ENCODE data around the gene GALNTL6.

GALNTL6 gene

DNA sequence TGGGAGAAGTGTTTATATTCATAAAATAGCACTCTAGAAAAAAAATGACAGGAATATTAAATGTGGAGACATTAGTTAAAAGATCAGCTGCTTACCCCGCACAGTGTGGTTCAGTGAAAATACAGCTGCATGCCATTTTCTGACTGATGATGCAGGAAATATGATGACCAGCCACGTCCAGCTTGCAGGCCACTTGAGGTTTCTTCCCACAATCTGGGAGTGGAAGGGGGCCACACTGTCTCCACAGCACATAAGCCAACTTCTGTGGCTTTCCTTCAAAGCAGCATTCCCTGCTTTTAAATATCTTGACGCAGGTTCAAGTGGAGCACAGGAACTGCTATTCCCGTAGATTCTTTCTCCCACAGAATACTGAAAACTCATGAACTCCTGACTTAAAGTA, 1182.0 kb downstream of the GALNTL6 start:
- Histone ChIP-seq H3K36me3 (ENCODE audit: insufficient read depth, low read length) (no peaks in the 10 kb centered on the region), H3K9me3 (ENCODE audit: insufficient read depth, low read depth, low read length) (no peaks in the 10 kb centered on the region), H3K4me1 (ENCODE audit: insufficient read depth, low read length, poor library complexity, severe bottlenecking) (peaks cover 27% of the 10 kb centered on the region), H3K9ac (ENCODE audit: low read depth, low read length, poor library complexity, severe bottlenecking) (no peak overlapping the region), H3K9me2 (replicated peaks; ENCODE audit: low read depth, low read length) (no peaks in the 10 kb centered on the region), H3K27me3 (ENCODE audit: insufficient read depth, low read length, poor library complexity, severe bottlenecking) (no peaks in the 10 kb centered on the region), H3K79me2 (ENCODE audit: insufficient read depth, low read length) (no peaks in the 10 kb centered on the region), H3K4me3 (ENCODE audit: low read length, poor library complexity, severe bottlenecking) (no peak overlapping the region), H3K4me2 (ENCODE audit: low read depth, low read length, poor library complexity, severe bottlenecking) (no peak overlapping the region), H2AFZ (ENCODE audit: low read length) (no peak overlapping the region), H3F3A (ENCODE audit: low read depth) (no peaks in the 10 kb centered on the region), H4K20me1 (ENCODE audit: insufficient read depth, low read length, poor library complexity, severe bottlenecking) (no peaks in the 10 kb centered on the region)
- no peak for TF ChIP-seq EZH2phosphoT487 (IDR thresholded peaks at IDR 0.05; ENCODE audit: borderline replicate concordance)
- TF ChIP-seq, protein P1, sequence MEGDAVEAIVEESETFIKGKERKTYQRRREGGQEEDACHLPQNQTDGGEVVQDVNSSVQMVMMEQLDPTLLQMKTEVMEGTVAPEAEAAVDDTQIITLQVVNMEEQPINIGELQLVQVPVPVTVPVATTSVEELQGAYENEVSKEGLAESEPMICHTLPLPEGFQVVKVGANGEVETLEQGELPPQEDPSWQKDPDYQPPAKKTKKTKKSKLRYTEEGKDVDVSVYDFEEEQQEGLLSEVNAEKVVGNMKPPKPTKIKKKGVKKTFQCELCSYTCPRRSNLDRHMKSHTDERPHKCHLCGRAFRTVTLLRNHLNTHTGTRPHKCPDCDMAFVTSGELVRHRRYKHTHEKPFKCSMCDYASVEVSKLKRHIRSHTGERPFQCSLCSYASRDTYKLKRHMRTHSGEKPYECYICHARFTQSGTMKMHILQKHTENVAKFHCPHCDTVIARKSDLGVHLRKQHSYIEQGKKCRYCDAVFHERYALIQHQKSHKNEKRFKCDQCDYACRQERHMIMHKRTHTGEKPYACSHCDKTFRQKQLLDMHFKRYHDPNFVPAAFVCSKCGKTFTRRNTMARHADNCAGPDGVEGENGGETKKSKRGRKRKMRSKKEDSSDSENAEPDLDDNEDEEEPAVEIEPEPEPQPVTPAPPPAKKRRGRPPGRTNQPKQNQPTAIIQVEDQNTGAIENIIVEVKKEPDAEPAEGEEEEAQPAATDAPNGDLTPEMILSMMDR (conservative IDR thresholded peaks at IDR 0.05; ENCODE audit: low read length): no peak

DNA sequence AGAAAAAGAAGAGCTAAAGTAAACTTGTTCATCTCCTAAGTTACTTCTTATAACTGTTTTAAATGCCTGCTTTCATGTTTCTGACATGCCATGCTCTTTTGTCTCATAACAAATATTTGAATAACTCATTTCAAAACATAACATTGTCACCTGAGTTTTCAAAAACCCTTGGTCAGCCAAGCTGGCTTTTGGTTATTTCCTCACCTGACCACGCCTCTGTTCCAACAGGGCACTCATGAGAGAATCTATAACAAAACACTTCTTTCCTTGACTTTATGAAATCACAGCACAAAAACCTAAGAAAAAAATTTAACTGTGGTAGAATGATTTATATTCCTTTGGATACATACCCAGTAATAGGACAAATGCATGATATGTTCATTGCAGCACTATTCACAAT, 1182.5 kb downstream of the GALNTL6 start:
- H3K4me2 ChIP-seq (ENCODE audit: low read depth, low read length, poor library complexity, severe bottlenecking): no peak overlapping the region
- H3K4me1 ChIP-seq (ENCODE audit: insufficient read depth, low read length, poor library complexity, severe bottlenecking): peaks cover 22% of the 10 kb centered on the region
- no peak for TF ChIP-seq EZH2phosphoT487 (IDR thresholded peaks at IDR 0.05; ENCODE audit: borderline replicate concordance)
- TF ChIP-seq, protein P1 (conservative IDR thresholded peaks at IDR 0.05; ENCODE audit: low read length): no peak
- H3K9me2 ChIP-seq (replicated peaks; ENCODE audit: low read depth, low read length): no peaks in the 10 kb centered on the region
- no peaks in the 10 kb centered on the region for H3K9me3 ChIP-seq (ENCODE audit: insufficient read depth, low read depth, low read length)
- H3K36me3 ChIP-seq (ENCODE audit: insufficient read depth, low read length): no peaks in the 10 kb centered on the region
- no peak overlapping the region for H2AFZ ChIP-seq (ENCODE audit: low read length)
- no peaks in the 10 kb centered on the region for H3K79me2 ChIP-seq (ENCODE audit: insufficient read depth, low read length)
- H3K27me3 ChIP-seq (ENCODE audit: insufficient read depth, low read length, poor library complexity, severe bottlenecking): no peaks in the 10 kb centered on the region
- H3F3A ChIP-seq (ENCODE audit: low read depth): no peaks in the 10 kb centered on the region
- no peak overlapping the region for H3K9ac ChIP-seq (ENCODE audit: low read depth, low read length, poor library complexity, severe bottlenecking)
- no peaks in the 10 kb centered on the region for H4K20me1 ChIP-seq (ENCODE audit: insufficient read depth, low read length, poor library complexity, severe bottlenecking)
- H3K4me3 ChIP-seq (ENCODE audit: low read length, poor library complexity, severe bottlenecking): no peak overlapping the region

DNA sequence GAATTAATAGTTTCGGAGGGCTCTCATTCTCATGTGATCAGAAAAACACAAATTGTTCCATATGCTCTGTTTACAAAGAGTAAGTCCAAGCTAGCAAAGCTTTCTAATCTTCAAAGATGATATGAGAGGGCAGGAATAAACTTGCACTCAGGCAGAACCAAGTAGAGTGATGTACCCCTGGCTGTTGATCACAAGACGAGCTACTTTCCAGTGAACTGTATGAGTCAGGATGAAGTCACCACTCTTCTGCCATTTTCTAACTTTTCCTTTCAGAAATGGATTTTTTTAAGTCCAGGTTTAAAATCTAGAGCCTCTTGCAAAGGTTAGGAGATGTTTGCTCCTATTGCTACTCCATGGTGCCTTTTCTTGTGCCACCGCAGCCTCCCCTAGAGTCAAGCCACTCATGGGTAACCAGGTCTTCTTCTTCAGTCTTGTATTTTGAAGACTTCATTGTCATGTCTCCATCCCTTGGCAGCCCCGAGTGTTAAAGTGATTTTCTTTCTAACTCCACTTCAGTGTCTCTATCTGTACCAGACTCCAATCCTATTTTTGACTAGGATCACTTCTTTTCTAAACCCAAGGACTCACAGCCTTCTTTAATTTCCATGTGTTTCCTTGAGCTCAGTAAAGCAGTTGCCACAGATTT, 1183.5 kb downstream of the GALNTL6 start:
- H3K4me3 ChIP-seq (ENCODE audit: low read length, poor library complexity, severe bottlenecking): no peak overlapping the region
- TF ChIP-seq, protein P1 (conservative IDR thresholded peaks at IDR 0.05; ENCODE audit: low read length): no peak
- no peak for TF ChIP-seq EZH2phosphoT487 (IDR thresholded peaks at IDR 0.05; ENCODE audit: borderline replicate concordance)
- peaks cover 21% of the 10 kb centered on the region for H3K4me1 ChIP-seq (ENCODE audit: insufficient read depth, low read length, poor library complexity, severe bottlenecking)
- H3K27me3 ChIP-seq (ENCODE audit: insufficient read depth, low read length, poor library complexity, severe bottlenecking): no peaks in the 10 kb centered on the region
- no peak overlapping the region for H3K9ac ChIP-seq (ENCODE audit: low read depth, low read length, poor library complexity, severe bottlenecking)
- H3K36me3 ChIP-seq (ENCODE audit: insufficient read depth, low read length): no peaks in the 10 kb centered on the region
- H3K9me3 ChIP-seq (ENCODE audit: insufficient read depth, low read depth, low read length): no peaks in the 10 kb centered on the region
- no peak overlapping the region for H2AFZ ChIP-seq (ENCODE audit: low read length)
- H4K20me1 ChIP-seq (ENCODE audit: insufficient read depth, low read length, poor library complexity, severe bottlenecking): no peaks in the 10 kb centered on the region
- no peaks in the 10 kb centered on the region for H3K79me2 ChIP-seq (ENCODE audit: insufficient read depth, low read length)
- H3K4me2 ChIP-seq (ENCODE audit: low read depth, low read length, poor library complexity, severe bottlenecking): no peak overlapping the region
- H3F3A ChIP-seq (ENCODE audit: low read depth): no peaks in the 10 kb centered on the region
- no peaks in the 10 kb centered on the region for H3K9me2 ChIP-seq (replicated peaks; ENCODE audit: low read depth, low read length)
